Vagina (tissue), 2 donors: ENCODE measurements around the gene TMEM59. TPM values are rescaled to one million over a fixed set of nuclear protein-coding genes. Genes with fewer than 3 reads are reported as not detected.
"Not testable (repeated sequence)": the region's sequence is repeated elsewhere in the genome, so short reads cannot be mapped to it uniquely, and the experiment has no call there.

Experiments used
- DNase-seq, 2 donors: peaks; one replicate each; pipeline ENCODE4 v3.0.0-alpha.2; 2017; ENCODE audit errors: extremely low spot score in 2 of 2
- H3K27ac ChIP-seq: fragments of 200-600 bp; sonication (generic); one replicate; pipeline ENCODE4 v1.5.1; 2019
- H3K27me3 ChIP-seq: fragments of 200-600 bp; sonication (generic); one replicate; pipeline ENCODE4 v1.5.1; 2019
- H3K36me3 ChIP-seq, 2 donors: fragments of 200-600 bp; sonication (generic); one replicate each; pipeline ENCODE4 v1.5.1; 2017 to 2019
- H3K4me1 ChIP-seq: fragments of 200-600 bp; sonication (generic); one replicate; pipeline ENCODE4 v1.5.1; 2019
- H3K4me3 ChIP-seq, 2 donors: fragments of 200-600 bp; sonication (generic); 1 replicate in 1 of 2; 2 replicates in 1 of 2; pipeline ENCODE4 v1.5.1; 2016 to 2019
- H3K9me3 ChIP-seq: fragments of 200-600 bp; sonication (generic); one replicate; pipeline ENCODE4 v1.5.1; 2019
- CTCF ChIP-seq, 3 experiments: fragments of 450-650 bp in 2 of 3; fragments of 200-600 bp in 1 of 3; sonication (generic) in 1 of 3; IDR thresholded peaks; one replicate each; pipeline ENCODE4 v1.5.1; 2017 to 2019; ENCODE audit warnings: antibody characterized with exemption in 3 of 3, mild to moderate bottlenecking in 2 of 3, moderate library complexity in 2 of 3
- POLR2A ChIP-seq, 2 donors: fragments of 450-650 bp; IDR thresholded peaks; one replicate each; pipeline ENCODE4 v1.6.1; 2017; ENCODE audit warnings: antibody characterized with exemption in 2 of 2, mild to moderate bottlenecking in 2 of 2, moderate library complexity in 2 of 2
- POLR2AphosphoS5 ChIP-seq, 2 donors: sonication (generic); formaldehyde crosslinking; IDR thresholded peaks; one replicate each; pipeline ENCODE4 v1.9.0; 2017; ENCODE audit warnings: antibody characterized with exemption in 2 of 2, mild to moderate bottlenecking in 2 of 2, low read depth in 1 of 2; ENCODE audit not compliant: insufficient read depth in 1 of 2
- intact Hi-C: fragments of 100-400 bp; cut with DNase I; formaldehyde crosslinking; loops from one replicate; pipeline ENCODE4 v1.15.1; 2023
- total RNA-seq: library from RNA; depleted of rRNA; stranded (reverse); fragments of >200 nt; gene quantifications from one replicate; pipeline ENCODE4 v1.2.3, GENCODE V29; 2016

The TMEM59 gene
- total RNA-seq, 1 donor from 2014 or later = 113 TPM

- H3K4me3 ChIP-seq = no peak overlapping the region
- peaks cover 0 to 27% of the 10 kb centered on the region in 2 donors for H3K36me3 ChIP-seq
- TF ChIP-seq POLR2A (IDR thresholded peaks at IDR 0.05) (no peak), CTCF (IDR thresholded peaks at IDR 0.05) (no peak), POLR2AphosphoS5 (IDR thresholded peaks at IDR 0.05; ENCODE audit: insufficient read depth in 1 of 2, low read depth in 1 of 2) (no peak)
- H3K27me3 ChIP-seq = no peaks in the 10 kb centered on the region
- no peak for DNase-seq
- intact Hi-C loops = no loop called here
- H3K27ac ChIP-seq = no peak overlapping the region
- H3K9me3 ChIP-seq = no peaks in the 10 kb centered on the region
- H3K4me1 ChIP-seq = no peaks in the 10 kb centered on the region
Observed at GRCh38 chr1:54028306-54029251, 24.4 kb downstream of the TMEM59 start.

- intact Hi-C loops = no loop called here
Observed at GRCh38 chr1:54027848-54028247, 25.2 kb downstream of the TMEM59 start.

GRCh38 chr1:54024811-54025210 lies 28.2 kb downstream of the TMEM59 start:
- intact Hi-C loops, DNase-seq: not testable (repeated sequence)

More at GRCh38 chr1:54027848-54028247, 25.2 kb downstream of the TMEM59 start:
- no peak for DNase-seq
- Histone ChIP-seq H3K4me1 (no peaks in the 10 kb centered on the region), H3K27ac (no peak overlapping the region), H3K27me3 (no peaks in the 10 kb centered on the region), H3K4me3 (no peak overlapping the region), H3K36me3 (peaks cover 0 to 20% of the 10 kb centered on the region in 2 donors), H3K9me3 (no peaks in the 10 kb centered on the region)
- TF ChIP-seq CTCF (IDR thresholded peaks at IDR 0.05) = no peak
- no peak for TF ChIP-seq POLR2AphosphoS5 (IDR thresholded peaks at IDR 0.05; ENCODE audit: insufficient read depth in 1 of 2, low read depth in 1 of 2)
- no peak for TF ChIP-seq POLR2A (IDR thresholded peaks at IDR 0.05)

GRCh38 chr1:54024358-54024757 lies 28.6 kb downstream of the TMEM59 start:
- intact Hi-C loops = no loop called here
- no peaks in the 10 kb centered on the region for H3K9me3 ChIP-seq
- no peaks in the 10 kb centered on the region for H3K27me3 ChIP-seq
- no peak for DNase-seq
- H3K4me1 ChIP-seq = no peaks in the 10 kb centered on the region
- no peak overlapping the region for H3K27ac ChIP-seq
- no peak overlapping the region for H3K4me3 ChIP-seq
- TF ChIP-seq POLR2AphosphoS5 (IDR thresholded peaks at IDR 0.05; ENCODE audit: insufficient read depth in 1 of 2, low read depth in 1 of 2) (no peak), POLR2A (IDR thresholded peaks at IDR 0.05) (no peak), CTCF (IDR thresholded peaks at IDR 0.05) (no peak)
- no peaks in the 10 kb centered on the region for H3K36me3 ChIP-seq

More at GRCh38 chr1:54024811-54025210, 28.2 kb downstream of the TMEM59 start:
- H3K27me3 ChIP-seq, H3K4me1 ChIP-seq, H3K27ac ChIP-seq, H3K4me3 ChIP-seq, H3K9me3 ChIP-seq, H3K36me3 ChIP-seq: not testable (repeated sequence)

- H3K27me3 ChIP-seq, H3K27ac ChIP-seq, H3K4me3 ChIP-seq, DNase-seq, H3K4me1 ChIP-seq, H3K36me3 ChIP-seq, H3K9me3 ChIP-seq, intact Hi-C loops: not testable (repeated sequence)
Observed at GRCh38 chr1:54019562-54020176, 33.3 kb downstream of the TMEM59 start.

DNA sequence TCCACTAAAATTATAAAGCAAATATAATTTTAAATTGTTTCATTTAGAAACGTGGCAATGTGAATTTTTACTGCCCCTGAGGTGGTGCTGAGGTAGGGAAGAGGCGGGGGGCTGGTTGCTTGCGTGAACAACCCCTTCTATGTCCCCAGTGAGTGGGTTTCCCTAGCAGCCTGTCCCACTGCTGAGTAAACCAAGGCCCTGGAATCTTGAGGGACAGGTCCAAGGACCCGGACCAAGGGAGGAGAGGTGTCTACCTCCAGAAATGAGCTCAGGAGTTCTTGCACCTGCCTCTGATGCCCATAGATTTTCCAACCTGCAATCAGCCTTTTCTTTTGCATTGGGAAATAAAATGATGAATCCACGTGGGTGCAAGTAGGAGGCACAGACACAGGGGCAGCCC lies 34.4 kb downstream of the TMEM59 start:
- DNase-seq = no peak
- Histone ChIP-seq H3K27me3 (no peaks in the 10 kb centered on the region), H3K4me3 (no peak overlapping the region), H3K9me3 (no peaks in the 10 kb centered on the region), H3K4me1 (no peaks in the 10 kb centered on the region), H3K36me3 (no peaks in the 10 kb centered on the region), H3K27ac (no peak overlapping the region)
- intact Hi-C loops = no loop called here
- TF ChIP-seq POLR2A (IDR thresholded peaks at IDR 0.05) = no peak
- no peak for TF ChIP-seq POLR2AphosphoS5 (IDR thresholded peaks at IDR 0.05; ENCODE audit: insufficient read depth in 1 of 2, low read depth in 1 of 2)
- no peak for TF ChIP-seq CTCF (IDR thresholded peaks at IDR 0.05)
